ENCODE data around the gene TARP.

The TARP gene

DNA sequence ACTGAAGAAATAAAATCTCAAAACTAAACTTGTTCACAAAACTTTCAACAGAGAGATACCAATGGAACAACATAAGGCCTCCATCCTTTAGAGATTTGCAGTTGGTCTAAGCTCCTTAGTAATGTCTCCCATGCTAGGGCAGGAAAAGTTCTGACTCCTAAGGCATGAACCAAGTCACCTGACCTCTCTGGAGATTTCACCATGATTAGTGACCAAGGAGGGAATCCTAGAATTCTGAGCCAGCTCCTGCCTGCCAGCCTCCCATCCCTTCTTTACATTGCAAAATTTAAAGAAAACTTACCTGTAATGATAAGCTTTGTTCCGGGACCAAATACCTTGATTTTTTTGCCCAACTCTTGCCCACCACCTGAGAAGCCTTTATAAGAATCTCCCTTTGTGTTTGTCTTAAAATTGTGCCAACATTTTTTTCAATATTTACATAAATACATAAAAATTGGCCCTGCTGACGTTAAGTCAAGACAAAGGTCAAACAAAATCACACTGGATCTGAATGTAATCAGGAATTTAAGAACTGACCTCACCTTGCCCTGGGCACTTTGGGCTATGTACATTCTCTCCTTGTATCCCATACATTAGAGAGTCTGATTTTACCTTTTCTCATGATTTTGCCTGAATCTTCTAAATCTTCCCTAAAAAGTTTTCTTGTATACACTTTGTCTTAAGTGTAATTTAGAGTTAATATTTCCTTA is at the start of gene TARP:
Gene TARP (minus strand): TSS at position 351 of the 710 bp plus-strand sequence.
- DNase-seq: no peak

DNA sequence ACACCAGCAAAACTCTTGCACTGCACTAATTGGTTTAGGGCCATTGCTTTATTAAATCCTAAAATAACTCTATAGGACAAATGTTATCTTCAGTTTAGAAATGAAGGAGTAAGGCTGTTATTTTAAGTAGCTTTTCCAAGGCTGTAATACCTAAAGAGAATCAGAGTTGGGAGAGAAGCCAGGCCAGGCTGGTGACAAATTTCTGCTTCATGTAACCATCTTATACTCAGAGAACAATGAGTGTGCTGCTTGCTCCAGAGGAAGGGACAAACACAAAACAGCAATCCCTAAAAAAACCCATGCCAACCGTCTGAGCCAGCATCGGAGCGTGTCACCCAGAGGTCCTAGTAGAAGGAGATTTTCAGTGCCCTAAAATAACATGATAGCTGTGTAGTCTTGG is 49.7 kb upstream of the TARP start:
- no peak for DNase-seq

- DNase-seq: no peak
These were observed 49.0 kb upstream of the TARP start for GRCh38 chr7:38322461-38322860.

GRCh38 chr7:38321967-38322366 is 48.5 kb upstream of the TARP start:
- no peak for DNase-seq

- DNase-seq: peak in 1 of 2 donors; percentile 29
These were observed 48.1 kb upstream of the TARP start for GRCh38 chr7:38321515-38321944.

- no peak for DNase-seq
These were observed 47.6 kb upstream of the TARP start for GRCh38 chr7:38321050-38321449.

DNA sequence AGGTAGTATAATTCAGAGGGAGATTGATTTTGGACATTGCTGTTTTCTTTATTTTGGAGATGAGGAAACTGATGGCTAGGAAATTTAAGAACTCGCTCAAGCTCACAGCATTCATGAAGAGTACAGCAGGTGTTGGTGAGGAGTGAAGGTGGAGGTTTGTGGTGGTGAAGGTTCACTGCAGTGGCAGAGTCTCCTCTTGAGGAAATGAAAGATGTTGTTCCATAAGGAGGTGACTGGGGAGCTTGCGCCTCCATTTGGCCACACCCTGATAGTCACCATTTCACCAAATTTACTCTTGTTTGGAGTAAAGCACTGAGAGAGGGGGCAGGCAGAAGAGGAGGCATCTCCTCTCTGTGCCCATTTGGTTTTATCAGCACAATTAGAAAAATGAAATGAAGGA is 46.4 kb upstream of the TARP start:
- no peak for DNase-seq

DNA sequence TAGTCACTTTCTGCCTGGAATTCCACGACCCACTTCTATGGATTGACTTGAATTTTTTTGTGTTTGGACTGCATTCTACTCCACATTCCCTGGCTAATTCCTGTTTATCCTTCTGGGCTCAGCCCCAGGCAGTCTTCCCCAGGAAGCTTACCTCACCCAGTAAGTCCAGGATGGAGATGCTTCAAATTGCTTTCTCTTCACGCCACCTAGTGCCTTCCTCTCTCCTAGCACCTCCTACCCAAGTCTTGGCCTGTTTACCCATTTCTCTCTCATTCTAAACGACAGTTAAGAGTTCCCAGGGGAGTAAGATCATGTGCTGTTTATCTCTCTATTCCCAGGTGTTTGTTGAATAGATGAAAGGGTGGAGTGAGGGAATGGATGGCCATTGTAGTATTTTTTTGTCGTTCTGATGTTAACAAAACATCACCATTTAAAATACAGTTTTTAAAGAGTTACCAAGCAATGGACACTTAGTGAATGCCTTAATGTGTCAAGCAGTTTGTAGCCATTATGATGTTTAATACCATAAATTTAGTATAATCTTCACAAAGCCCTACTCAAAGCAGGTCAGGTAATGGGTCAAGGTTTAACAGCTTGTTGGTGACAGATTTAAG is 45.5 kb upstream of the TARP start:
- peak in 1 of 2 donors; percentile 69 for DNase-seq

DNA sequence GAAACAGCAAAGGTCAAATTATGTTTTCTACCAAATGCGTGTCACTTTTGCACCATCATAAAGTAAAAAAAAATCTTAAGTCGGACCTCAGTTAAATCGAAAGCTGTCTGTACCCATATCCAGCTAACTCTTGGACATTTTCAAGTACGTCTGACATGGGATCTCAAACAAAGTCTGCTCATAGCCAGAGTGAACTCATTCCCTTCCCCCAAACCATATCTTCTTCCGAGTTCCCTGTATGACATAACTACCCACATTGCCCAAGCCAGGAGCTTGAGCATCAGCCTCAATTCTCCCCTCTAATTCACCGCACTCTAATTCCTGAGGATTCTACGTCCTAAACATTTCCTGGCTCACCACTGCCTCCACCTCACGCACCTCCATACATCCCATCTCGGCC is 44.8 kb upstream of the TARP start:
- DNase-seq: no peak

- no peak for DNase-seq
These were observed 44.1 kb upstream of the TARP start for GRCh38 chr7:38317515-38317914.

DNA sequence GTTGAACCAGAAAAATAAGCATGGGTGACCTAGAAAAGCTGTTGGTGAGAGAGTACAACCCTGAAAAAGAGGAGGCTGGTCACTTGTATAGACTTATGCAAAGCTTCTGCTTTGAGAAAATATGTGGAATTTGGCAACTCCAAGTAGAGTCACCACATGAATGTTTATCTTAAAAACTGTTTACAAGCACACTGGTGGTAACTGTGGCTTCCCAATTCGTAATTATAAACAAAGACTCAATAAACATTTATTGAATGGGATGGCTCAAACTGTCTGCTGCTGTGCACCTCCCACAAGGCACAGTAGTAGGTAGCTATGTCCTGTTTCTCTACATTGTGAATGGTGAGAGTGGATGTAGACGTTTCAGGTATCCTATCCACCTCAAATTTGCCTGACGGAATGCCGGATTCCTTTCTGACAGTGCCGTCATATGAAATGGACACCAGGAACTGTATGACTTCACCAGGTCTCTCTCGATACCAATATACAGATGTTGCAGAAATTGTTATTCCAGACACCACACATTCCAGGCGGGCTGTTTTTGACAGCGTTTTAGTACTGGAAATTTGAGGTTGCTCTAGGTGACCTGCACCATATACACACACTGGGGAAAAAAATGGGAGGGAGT is 43.4 kb upstream of the TARP start:
- DNase-seq: no peak

- no peak for DNase-seq
These were observed 42.0 kb upstream of the TARP start for GRCh38 chr7:38315410-38315809.

GRCh38 chr7:38312821-38313220 is 39.4 kb upstream of the TARP start:
- peak in 1 of 2 donors; percentile 57 for DNase-seq

DNA sequence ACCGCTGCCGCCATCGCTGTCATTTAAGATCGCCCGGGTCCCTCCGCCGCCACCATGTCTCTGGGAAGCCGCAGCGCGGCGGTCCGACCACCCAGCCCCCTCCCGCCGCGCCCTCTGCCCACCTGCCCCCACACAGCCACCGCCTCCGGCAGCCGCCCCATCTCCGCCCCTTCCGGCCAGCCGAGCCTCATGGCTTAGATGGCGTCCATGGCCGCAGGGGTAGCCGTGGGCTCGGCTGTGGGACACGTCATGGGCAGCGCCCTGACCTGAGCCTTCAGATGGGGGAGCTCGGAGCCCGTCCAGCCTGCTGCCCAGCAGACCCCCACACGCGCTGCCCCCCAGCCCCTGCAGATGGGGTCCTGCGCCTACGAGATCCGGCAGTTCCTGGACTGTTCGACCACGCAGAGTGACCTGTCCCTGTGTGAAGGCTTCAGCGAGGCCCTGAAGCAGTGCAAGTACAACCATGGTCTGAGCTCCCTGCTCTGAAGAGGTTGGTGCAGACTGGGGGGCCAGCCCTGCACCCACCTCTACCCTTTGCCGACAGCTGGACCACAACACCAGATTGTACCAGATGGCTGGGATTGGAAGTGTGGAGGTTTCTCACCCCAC is 38.0 kb upstream of the TARP start:
- DNase-seq: peak in 1 of 2 donors; percentile 33

DNA sequence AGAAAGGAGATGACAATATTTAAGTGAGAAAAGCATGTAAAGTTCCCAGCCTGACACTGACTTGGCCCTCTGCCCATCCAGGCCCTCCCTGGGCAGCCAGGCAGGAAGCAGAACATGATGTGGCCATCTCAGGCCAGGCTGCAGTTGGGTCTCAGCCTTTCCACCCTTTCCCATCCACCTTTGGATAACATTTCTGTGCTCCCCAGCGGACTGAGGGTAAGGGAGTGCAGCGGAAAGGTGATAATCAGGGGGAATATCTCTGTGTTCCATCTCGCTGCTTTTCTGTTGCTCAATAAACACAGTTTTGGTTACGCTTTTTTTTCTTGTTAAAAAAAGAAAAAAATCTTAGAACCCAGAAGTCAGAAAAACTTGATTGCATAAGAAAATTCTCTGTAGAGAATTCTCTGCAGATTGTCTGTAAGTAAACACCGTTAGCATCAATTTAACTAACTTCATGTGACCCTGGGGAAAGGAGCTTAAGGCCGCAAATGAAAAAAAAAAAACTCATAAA is 37.2 kb upstream of the TARP start:
- DNase-seq: peak in 1 of 2 donors; percentile 23

- no peak for DNase-seq
These were observed 36.1 kb upstream of the TARP start for GRCh38 chr7:38309555-38309954.

DNA sequence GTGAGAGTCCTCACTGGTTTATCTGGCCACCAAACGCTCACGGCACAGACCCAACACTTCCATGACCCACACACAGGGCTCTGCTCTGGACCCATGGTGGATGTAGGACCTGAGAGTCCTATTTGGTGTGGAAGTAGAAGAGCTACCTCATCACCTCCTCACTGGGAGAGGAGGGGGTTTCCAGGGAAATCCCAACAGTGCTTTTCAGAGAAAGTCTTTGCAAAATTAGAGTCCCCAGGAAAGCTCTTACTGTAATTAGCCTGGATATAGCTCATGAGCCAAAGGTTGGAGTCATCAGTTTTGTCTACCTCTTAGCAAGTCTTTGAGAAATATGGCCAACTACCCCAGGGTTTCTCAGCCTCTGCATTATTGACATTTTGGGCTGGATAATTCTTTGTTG is 34.7 kb upstream of the TARP start:
- DNase-seq: no peak

GRCh38 chr7:38307640-38308039 is 34.2 kb upstream of the TARP start:
- DNase-seq: no peak

DNA sequence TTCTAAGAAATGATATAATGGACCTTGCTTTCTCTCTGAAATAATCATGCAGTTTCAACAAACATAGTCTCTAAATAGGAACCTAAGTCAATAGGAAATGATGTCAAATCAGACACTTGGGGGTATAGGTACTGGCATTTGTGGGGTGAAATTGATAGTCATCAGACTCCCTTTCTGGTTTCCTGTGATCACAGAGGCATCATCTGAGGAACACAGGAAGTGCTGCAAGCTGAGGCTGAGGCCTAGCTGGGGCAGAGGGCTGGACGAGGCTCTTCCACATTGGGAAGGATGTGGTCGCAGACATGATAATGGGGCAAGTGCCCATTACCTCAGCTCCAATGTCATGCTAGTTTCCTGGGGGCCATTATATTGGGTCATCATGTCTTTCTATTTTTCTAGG is 33.5 kb upstream of the TARP start:
- peak in 1 of 2 donors; percentile 54 for DNase-seq

GRCh38 chr7:38306171-38306570 is 32.7 kb upstream of the TARP start:
- no peak for DNase-seq

DNA sequence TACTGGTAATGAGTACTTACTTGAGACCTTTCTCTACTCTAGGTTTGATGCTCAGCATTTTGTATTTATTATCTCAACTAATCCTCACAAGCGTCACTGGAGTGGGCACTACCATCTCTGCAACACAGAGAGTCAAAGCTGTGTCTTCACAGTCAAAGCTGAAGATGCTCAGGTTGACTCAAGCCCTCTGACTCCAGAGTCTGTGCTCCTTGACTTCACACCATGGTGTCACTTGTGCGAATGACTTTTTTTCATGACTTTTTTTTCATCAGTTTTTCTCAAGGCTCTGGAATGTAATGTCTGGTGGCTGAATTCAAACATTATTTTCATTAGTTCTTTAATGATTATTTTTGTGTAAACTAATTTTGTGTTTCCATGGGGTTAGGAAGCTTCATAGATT is 30.4 kb upstream of the TARP start:
- no peak for DNase-seq

DNA sequence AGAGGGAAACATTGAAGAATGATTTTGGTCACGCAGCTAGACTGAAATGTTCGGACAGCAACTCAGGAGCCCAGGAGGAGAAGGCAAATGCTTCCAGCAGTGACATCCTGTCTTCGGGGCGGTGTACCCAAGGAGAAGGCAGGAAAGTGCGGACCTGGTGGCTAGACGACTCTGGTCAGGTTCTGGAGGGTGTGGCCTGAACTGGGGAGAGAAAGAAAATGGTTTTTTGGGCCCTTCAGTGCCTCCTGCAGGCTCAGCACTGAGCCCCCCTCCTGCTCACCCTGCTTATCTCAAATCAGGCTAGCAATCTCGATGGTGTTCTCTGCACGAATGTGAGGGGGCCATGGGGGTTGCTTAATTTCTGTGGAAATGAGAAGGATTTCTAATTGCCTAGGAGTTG is 26.7 kb upstream of the TARP start:
- no peak for DNase-seq

DNA sequence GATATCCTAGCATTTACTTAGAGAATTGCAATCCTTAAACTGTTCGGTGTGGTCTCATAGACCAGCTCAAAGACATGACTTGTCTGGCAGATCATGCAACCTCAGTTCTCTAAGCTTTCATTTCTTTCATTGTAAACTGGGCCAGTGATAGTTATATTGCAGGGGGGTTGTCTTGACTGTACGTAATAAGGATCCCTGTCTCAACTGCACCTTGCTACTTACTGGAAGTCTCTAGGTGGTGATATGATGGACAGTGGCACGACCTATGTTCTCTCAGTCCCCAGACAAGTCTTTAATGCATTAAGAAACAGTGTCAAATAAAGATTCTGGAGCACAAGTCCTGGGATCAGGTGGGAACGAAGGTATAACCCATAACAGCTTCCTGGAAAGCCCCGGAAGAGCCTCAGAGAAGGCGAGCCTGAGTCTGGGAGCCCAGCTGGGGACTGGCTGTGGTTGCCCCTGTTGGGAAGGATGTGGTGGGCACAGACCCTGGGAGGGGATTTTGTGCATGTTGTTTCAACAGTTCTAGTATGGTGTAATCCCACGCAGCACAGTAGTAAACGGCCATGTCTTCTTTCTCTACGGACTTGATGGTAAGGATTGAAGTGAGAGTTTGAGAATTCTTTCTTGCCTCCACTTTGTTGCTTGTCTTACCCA is 26.0 kb upstream of the TARP start:
- DNase-seq: no peak
